ENCODE results near the gene EIF5A2.
A peak's percentile ranks its signal among the peaks of the same experiment; 100 is the strongest.
"Not testable (repeated sequence)": the region's sequence is repeated elsewhere in the genome, so short reads cannot be mapped to it uniquely, and the experiment has no call there.

Gene EIF5A2

GRCh38 chr3:170908235-170909116 is at the start of gene EIF5A2:
Gene EIF5A2 (minus strand): TSS chr3:170908637. CDS start chr3:170907806, 831 bp downstream.
- peak; percentile 84 to 97 for DNase-seq

GRCh38 chr3:170956647-170957046 is 48.2 kb upstream of the EIF5A2 start:
- DNase-seq, result no peak

GRCh38 chr3:170953736-170954135 is 45.3 kb upstream of the EIF5A2 start:
- DNase-seq, result no peak

GRCh38 chr3:170953229-170953628 is 44.8 kb upstream of the EIF5A2 start:
- DNase-seq, result no peak

- DNase-seq, result no peak
Measured at GRCh38 chr3:170949211-170949610, 40.8 kb upstream of the EIF5A2 start.

- no peak for DNase-seq
Measured at GRCh38 chr3:170947018-170947769, 38.8 kb upstream of the EIF5A2 start.

GRCh38 chr3:170942011-170942410 is 33.6 kb upstream of the EIF5A2 start:
- no peak for DNase-seq

GRCh38 chr3:170941551-170941950 is 33.1 kb upstream of the EIF5A2 start:
- no peak for DNase-seq

- not testable (repeated sequence) for DNase-seq
Measured at GRCh38 chr3:170933039-170933438, 24.6 kb upstream of the EIF5A2 start.

GRCh38 chr3:170923553-170923952 is 15.1 kb upstream of the EIF5A2 start:
- DNase-seq, result not testable (repeated sequence)

GRCh38 chr3:170918715-170919114 is 10.3 kb upstream of the EIF5A2 start:
- no peak for DNase-seq

GRCh38 chr3:170914690-170915089 is 6.3 kb upstream of the EIF5A2 start:
- DNase-seq, result no peak

- no peak for DNase-seq
Measured at GRCh38 chr3:170914212-170914611, 5.8 kb upstream of the EIF5A2 start.

- no peak for DNase-seq
Measured at GRCh38 chr3:170911051-170911450, 2.6 kb upstream of the EIF5A2 start.

GRCh38 chr3:170910542-170910941 is 2.1 kb upstream of the EIF5A2 start:
- DNase-seq, result no peak

GRCh38 chr3:170909129-170909903 is 879 bp upstream of the EIF5A2 start:
- DNase-seq, result no peak

- peak in 1 of 2 experiments; percentile 29 for DNase-seq
Measured at GRCh38 chr3:170907637-170908234, 701 bp downstream of the EIF5A2 start.

- no peak for DNase-seq
Measured at GRCh38 chr3:170905862-170906261, 2.6 kb downstream of the EIF5A2 start.

- DNase-seq, result peak; percentile 39 to 48
Measured at GRCh38 chr3:170903123-170903522, 5.3 kb downstream of the EIF5A2 start.

GRCh38 chr3:170899455-170899854 is 9.0 kb downstream of the EIF5A2 start:
- DNase-seq, result no peak

GRCh38 chr3:170897978-170898377 is 10.5 kb downstream of the EIF5A2 start:
- DNase-seq, result no peak

GRCh38 chr3:170897199-170897598 is 11.2 kb downstream of the EIF5A2 start:
- not testable (repeated sequence) for DNase-seq

GRCh38 chr3:170896781-170897180 is 11.7 kb downstream of the EIF5A2 start:
- DNase-seq, result no peak
